GM20000 (cell line): Measurements from ENCODE around the gene INSYN2B.

Experiments used
- DNase-seq: peaks from one replicate; pipeline ENCODE4 v3.0.0; 2012; ENCODE audit warnings: low spot score
- TF ChIP-seq, protein P1 (sequence below): IDR thresholded peaks from 2 replicates; pipeline ENCODE4 v1.5.1; 2012; ENCODE audit warnings: mild to moderate bottlenecking, control low read depth; ENCODE audit errors: extremely low read depth, missing control alignments

INSYN2B gene

DNA sequence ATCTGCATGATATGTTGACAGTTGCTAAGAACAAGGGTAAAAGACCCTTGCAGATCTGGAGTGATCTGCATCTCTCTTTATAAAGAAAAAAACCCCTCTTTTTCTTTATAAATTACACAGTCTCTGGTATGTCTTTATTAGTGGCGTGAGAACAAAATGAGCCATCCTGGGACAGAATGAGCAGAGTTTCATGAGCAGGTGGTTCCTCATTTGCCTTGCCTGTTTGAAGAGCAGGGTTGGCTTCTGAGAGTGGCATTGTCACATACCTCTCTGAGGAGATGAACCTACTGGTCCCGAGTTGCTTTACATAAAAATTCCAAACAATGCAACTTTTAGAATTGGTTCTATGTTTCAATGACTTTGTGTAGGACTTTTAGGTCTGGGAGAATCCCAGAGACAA, 94.3 kb downstream of the INSYN2B start:
- TF ChIP-seq, protein P1, sequence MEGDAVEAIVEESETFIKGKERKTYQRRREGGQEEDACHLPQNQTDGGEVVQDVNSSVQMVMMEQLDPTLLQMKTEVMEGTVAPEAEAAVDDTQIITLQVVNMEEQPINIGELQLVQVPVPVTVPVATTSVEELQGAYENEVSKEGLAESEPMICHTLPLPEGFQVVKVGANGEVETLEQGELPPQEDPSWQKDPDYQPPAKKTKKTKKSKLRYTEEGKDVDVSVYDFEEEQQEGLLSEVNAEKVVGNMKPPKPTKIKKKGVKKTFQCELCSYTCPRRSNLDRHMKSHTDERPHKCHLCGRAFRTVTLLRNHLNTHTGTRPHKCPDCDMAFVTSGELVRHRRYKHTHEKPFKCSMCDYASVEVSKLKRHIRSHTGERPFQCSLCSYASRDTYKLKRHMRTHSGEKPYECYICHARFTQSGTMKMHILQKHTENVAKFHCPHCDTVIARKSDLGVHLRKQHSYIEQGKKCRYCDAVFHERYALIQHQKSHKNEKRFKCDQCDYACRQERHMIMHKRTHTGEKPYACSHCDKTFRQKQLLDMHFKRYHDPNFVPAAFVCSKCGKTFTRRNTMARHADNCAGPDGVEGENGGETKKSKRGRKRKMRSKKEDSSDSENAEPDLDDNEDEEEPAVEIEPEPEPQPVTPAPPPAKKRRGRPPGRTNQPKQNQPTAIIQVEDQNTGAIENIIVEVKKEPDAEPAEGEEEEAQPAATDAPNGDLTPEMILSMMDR: no peak
- no peak for DNase-seq

DNA sequence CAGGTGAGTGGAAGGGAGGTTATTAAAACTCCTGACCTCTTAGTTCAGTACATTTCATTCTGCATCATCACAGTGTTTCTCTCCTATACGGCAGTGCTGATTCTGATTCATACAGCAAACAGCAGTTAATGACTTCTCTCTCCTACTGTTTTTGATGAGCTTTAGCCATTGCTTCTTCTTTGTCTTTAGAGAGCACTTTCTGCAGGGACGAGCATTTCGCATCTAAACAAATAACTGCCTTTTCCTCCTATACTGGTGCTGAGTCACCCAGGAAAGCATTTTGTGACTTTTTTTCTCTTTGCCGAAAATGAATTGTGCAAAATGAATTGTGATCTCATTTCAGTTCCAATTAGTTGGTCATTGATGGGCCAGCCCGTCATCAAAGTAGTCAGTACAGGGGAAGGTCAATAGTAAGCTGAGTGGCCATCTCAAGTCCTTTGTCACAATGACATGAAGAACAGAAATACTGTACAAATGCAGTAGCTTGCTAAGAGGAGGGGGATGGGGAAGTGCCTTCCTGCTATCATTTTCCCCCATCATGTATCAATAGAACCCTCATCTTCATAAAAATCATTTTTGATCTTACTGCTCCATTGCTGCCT, 98.5 kb downstream of the INSYN2B start:
- no peak for DNase-seq
- TF ChIP-seq, protein P1: no peak

DNA sequence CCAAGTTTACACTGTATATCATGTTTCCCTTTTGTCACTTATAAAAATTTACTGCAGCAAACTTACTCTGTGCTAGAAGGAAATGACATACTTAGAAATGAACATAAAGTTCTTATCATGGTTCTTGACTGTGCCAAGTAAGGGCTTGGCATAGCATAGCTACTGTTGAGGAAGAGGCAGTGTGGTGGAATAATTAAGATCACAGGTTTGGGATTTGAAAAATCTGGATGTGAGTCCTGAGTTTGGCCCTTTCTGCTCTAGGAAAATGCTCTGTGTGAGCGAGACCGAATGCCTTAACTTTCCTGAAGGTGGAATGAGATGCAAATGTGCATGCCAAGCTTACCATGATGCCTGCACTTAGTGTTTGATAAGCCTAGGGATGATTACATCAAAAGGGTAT, 99.5 kb downstream of the INSYN2B start:
- DNase-seq: no peak
- TF ChIP-seq, protein P1: no peak

DNA sequence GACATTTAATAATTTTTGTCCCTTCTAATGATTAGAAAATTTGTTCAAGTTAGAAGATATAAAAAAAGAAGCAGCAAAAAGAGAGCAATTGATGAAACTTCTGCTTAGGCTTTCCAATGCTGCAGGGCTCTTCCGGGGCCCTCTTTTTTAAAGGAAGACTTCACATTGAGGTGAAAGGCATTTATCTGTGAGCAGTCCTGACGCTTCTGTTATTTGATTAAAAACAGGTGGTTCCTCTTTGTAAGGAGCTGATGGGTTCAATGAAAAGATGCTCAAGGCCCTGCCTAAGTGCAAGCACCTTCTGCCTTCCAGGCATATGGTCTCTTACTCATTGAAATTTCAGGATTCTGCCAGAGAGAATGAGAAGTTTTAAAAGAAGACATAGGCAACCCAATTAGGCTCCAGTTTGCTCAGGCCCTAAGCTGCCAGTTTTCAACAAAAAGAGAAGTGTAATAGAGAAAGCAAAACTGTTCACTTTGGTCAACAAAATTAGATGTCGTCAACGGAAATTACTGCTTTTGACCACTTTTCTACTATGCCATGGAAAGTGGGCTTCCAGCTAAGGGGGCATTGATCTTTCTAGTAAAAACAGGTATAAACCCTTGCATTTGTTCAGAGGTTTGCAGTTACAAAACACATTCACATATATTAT, 100.2 kb downstream of the INSYN2B start:
- DNase-seq: peak; percentile 20
- TF ChIP-seq, protein P1: no peak

DNA sequence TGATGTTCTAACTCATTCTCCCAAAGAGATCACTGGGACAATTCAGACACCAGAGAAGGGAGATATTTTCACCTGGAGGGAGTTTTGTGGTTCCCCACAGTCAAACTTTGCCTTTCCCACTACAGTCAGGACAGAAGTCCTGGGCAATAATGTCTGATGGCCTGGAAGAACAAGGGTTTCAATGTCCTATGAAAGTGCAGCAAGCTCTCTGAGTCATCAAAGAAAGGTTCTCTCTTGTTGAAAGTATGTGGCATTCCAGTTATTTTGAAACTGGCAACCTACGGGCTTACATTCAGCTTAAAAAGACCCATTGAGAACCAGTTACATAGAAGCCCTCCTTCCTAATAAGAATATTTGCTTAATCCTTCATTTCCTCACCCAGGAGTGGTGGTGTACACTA, 103.9 kb downstream of the INSYN2B start:
- DNase-seq: no peak
- TF ChIP-seq, protein P1: no peak

DNA sequence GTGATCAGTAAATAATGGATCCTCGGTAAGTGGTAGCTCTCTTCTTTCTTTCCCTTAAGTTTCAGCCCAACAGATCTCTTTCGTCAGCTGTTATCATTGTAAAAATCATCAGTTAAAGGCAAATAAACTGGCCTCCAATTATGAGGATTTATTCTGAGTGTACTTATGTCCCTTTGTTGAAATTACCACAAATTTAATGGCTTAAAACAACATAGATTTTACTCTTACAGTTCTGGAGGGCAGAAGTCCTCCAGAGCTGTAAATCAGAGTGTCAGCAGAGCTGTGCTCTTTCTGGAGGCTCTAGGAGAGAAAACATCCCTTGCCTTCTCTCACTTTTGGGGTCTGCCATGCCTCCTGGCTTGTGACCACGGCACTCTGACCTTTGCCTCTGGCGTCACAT, 104.6 kb downstream of the INSYN2B start:
- TF ChIP-seq, protein P1: no peak
- DNase-seq: no peak

DNA sequence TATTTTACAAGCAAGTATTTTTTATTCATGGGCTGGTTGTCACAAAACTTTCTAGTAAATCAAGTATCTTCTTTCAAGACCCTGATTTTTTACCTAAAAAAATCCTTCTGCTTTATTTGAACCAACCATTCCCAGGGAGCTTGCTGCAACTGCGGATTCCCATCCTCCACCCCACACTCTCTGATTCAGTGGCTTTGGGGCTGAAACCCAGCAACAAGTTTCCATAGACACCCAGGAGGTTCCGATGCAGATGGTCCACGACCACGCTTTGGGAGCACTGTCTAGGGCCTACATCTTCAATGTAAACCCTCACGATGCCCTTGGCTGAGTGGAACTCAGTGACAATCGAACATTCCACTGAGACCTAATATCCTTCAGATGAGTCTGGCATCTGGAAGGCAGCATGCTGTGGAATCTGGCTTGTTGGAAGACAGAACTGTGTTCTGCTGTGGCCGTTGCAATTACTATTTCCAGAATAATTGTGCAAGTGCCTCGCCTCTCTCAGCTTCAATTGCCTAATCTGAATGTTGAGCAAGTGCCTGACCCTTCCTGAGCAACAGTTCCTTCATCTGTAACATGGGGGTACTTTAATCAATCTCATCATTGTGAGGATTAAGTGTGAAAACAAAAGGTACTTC, 105.1 kb downstream of the INSYN2B start:
- DNase-seq: no peak
- TF ChIP-seq, protein P1: no peak
